HG02973 (cell line): ENCODE data around the gene RORC.
"Not testable (repeated sequence)": the region's sequence is repeated elsewhere in the genome, so short reads cannot be mapped to it uniquely, and the experiment has no call there.

ENCODE experiments used
- ATAC-seq: cut with Tn5 transposase; IDR thresholded peaks from one replicate; pipeline ENCODE4 v1.9.1; 2021; ENCODE audit warnings: moderate library complexity; ENCODE audit not compliant: unreplicated experiment

Gene RORC

DNA sequence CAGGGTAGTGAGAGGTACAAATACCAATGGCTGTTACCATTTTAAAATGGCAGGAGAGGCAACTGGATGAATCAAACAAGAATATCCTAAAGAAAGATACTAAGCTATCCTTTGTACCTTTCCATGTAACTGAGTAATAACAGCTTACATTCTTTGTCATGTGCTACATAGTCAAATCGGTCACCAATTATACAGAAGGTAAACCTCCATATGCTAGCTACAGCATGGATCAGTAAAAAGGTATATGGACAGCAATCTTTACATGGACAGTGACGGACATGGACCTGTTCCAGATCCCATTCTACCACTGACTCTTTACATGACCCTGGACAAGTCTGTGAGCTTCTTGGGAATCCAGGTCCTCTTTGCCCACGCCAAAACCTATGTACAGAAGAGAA, 54.9 kb downstream of the RORC start:
- ATAC-seq, result no peak

GRCh38 chr1:151775894-151776664, 55.5 kb downstream of the RORC start:
- no peak for ATAC-seq

DNA sequence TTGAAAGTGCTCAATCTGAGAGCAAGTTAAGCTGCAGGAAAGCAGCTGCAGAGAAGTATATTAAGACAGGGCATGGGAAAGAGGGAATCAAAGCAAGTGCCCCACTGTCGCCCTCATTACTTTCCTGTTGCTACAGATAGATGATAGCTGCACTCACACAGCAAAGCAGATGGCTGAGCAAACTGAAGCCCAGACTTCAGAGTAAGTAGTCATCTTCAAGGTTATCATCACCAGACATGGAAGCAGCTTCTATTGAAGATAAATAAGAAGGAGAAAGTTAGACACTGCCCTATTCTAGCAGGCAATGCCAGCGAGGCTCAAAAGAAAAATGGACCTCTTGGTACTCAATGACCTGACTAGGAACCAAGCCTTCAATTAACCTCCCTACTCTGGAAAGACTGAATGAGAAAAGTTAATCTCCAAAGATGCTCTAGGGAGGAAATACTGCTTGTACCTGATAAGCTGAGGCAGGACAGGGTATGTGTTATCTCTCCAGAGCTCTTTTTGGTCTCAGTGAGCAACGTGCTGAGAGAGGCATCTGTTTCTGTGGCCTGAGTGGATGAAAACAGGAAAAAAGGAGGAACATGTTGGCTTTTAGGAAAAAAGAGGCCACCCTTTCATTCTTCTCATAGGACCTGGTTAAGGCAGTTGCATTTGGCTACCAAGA, 57.2 kb downstream of the RORC start:
- ATAC-seq, result no peak

DNA sequence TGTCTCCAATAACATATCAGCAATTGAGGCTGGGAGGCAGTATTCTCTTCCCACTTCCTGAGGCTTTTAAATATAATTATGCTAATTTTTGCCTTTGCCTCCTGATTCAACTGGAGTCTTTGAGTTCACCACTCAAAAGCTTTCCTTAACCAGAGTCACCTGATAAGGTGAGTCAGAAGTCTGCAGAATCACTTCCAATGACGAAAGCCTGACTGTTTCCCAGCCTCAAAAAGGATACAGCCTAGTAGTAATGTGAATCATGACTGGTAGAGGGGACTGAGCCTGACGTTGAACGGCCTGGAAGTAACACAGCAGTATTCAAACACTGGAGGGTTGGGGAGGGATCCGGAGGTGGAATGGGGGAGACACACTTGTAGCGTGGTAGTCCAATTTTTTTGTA, 57.9 kb downstream of the RORC start:
- no peak for ATAC-seq

GRCh38 chr1:151769270-151769669, 62.3 kb downstream of the RORC start:
- not testable (repeated sequence) for ATAC-seq

GRCh38 chr1:151768351-151769066, 63.1 kb downstream of the RORC start:
- ATAC-seq, result not testable (repeated sequence)

GRCh38 chr1:151763990-151764389, 67.6 kb downstream of the RORC start:
- ATAC-seq, result no peak

GRCh38 chr1:151762941-151763921, 68.4 kb downstream of the RORC start, which contains the start of gene MRPL9:
Gene MRPL9 (minus strand): TSS chr1:151763496. CDS start chr1:151763479, 17 bp downstream.
- peak; percentile 87 for ATAC-seq

GRCh38 chr1:151760597-151761385, 70.8 kb downstream of the RORC start:
- no peak for ATAC-seq

DNA sequence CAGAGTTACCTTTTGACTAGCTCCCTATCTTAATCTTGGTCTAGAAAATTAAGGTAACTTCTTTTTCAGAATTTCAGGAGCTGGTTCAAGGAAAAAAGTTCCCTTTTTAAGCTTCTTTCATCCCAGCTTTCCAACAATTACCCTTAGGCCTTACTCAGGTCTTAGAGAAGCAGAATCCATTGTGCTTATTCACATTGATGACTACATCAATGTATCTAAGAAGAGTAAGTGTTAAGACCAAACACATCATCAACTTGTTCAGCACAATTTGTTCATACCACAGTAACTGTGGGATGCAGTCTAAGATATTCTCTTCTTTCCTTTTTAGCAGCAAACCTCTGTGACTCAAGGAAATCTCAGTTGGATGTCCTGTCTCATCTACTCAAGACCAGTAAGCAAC, 72.4 kb downstream of the RORC start:
- ATAC-seq, result no peak

- no peak for ATAC-seq
Observed at GRCh38 chr1:151756291-151756690, 75.3 kb downstream of the RORC start.
